OCI-M2 (cell line): ENCODE data around the gene OLIG1.

Source experiments
- DNase-seq: peaks from one replicate; lab custom pipeline; 2025; ENCODE audit not compliant: unreplicated experiment; lab: John Stamatoyannopoulos, UW

The OLIG1 gene

GRCh38 chr21:33096426-33096825 lies 26.5 kb downstream of the OLIG1 start:
- DNase-seq: no peak

GRCh38 chr21:33099131-33099530 lies 29.2 kb downstream of the OLIG1 start:
- no peak for DNase-seq

- DNase-seq: no peak
Measured at GRCh38 chr21:33101300-33101911, 31.5 kb downstream of the OLIG1 start.

GRCh38 chr21:33105088-33105487 lies 35.1 kb downstream of the OLIG1 start:
- DNase-seq: no peak

- DNase-seq: no peak
Measured at GRCh38 chr21:33108228-33108627, 38.3 kb downstream of the OLIG1 start.

GRCh38 chr21:33109574-33110339 lies 39.8 kb downstream of the OLIG1 start:
- no peak for DNase-seq

GRCh38 chr21:33110340-33110715 lies 40.4 kb downstream of the OLIG1 start:
- no peak for DNase-seq

GRCh38 chr21:33111577-33111976 lies 41.6 kb downstream of the OLIG1 start:
- no peak for DNase-seq

GRCh38 chr21:33112151-33112550 lies 42.2 kb downstream of the OLIG1 start:
- no peak for DNase-seq

GRCh38 chr21:33112681-33113080 lies 42.7 kb downstream of the OLIG1 start:
- DNase-seq: no peak

- no peak for DNase-seq
Measured at GRCh38 chr21:33113131-33113530, 43.2 kb downstream of the OLIG1 start.

- DNase-seq: no peak
Measured at GRCh38 chr21:33114276-33114675, 44.3 kb downstream of the OLIG1 start.

GRCh38 chr21:33115631-33116510 lies 45.9 kb downstream of the OLIG1 start:
- DNase-seq: no peak

- no peak for DNase-seq
Measured at GRCh38 chr21:33116676-33117075, 46.7 kb downstream of the OLIG1 start.

GRCh38 chr21:33117101-33117888 lies 47.4 kb downstream of the OLIG1 start:
- DNase-seq: no peak
